H9 (cell line): ENCODE measurements around the gene SWSAP1. TPM values are rescaled to one million over a fixed set of nuclear protein-coding genes. Genes with fewer than 3 reads are reported as not detected.

Experiments
- DNase-seq: peaks from one replicate; pipeline ENCODE4 v3.0.0-alpha.2; 2017
- H2AFZ ChIP-seq: one replicate; pipeline ENCODE4 v1.6.1; 2013; ENCODE audit warnings: mild to moderate bottlenecking, low read length, control low read depth, moderate library complexity
- H2AK5ac ChIP-seq: 2 replicates; pipeline ENCODE4 v1.6.1; 2013; ENCODE audit warnings: low read length, control low read depth, mixed read lengths; ENCODE audit not compliant: insufficient read length
- H2BK120ac ChIP-seq: one replicate; pipeline ENCODE4 v1.6.1; 2013; ENCODE audit warnings: low read depth, mild to moderate bottlenecking, low read length, control low read depth, inconsistent platforms; ENCODE audit not compliant: poor library complexity, severe bottlenecking
- H2BK12ac ChIP-seq: 2 replicates; pipeline ENCODE4 v1.6.1; 2013; ENCODE audit warnings: low read length, control low read depth, mixed read lengths, low read depth; ENCODE audit not compliant: insufficient read length
- H2BK15ac ChIP-seq: 2 replicates; pipeline ENCODE4 v1.6.1; 2013; ENCODE audit warnings: low read depth, low read length, control low read depth
- H2BK20ac ChIP-seq: one replicate; pipeline ENCODE4 v1.6.1; 2013; ENCODE audit warnings: low read depth, mild to moderate bottlenecking, low read length, control low read depth, inconsistent platforms; ENCODE audit not compliant: poor library complexity, severe bottlenecking
- H2BK5ac ChIP-seq: 2 replicates; pipeline ENCODE4 v1.6.1; 2013; ENCODE audit warnings: low read length, control low read depth, mixed read lengths; ENCODE audit not compliant: insufficient read length
- H3K14ac ChIP-seq: 2 replicates; pipeline ENCODE4 v1.6.1; 2013; ENCODE audit warnings: low read length, control low read depth; ENCODE audit not compliant: insufficient read depth
- H3K18ac ChIP-seq: 2 replicates; pipeline ENCODE4 v1.6.1; 2013; ENCODE audit warnings: low read depth, mild to moderate bottlenecking, mixed read lengths, low read length, control low read depth; ENCODE audit not compliant: insufficient read length
- H3K23ac ChIP-seq: 2 replicates; pipeline ENCODE4 v1.6.1; 2013; ENCODE audit warnings: low read length, control low read depth, mixed read lengths, low read depth; ENCODE audit not compliant: insufficient read length
- H3K23me2 ChIP-seq: 2 replicates; pipeline ENCODE4 v1.6.1; 2013; ENCODE audit warnings: low read depth, mild to moderate bottlenecking, mixed read lengths, low read length, control low read depth; ENCODE audit not compliant: insufficient read length, poor library complexity, severe bottlenecking
- H3K27ac ChIP-seq: 2 replicates; pipeline ENCODE4 v1.5.1; 2013; ENCODE audit warnings: low read length, control low read depth, mixed read lengths, low read depth; ENCODE audit not compliant: insufficient read length
- H3K27me3 ChIP-seq: 2 replicates; pipeline ENCODE4 v1.6.1; 2013; ENCODE audit warnings: low read length, control low read depth, inconsistent platforms; ENCODE audit not compliant: insufficient read depth
- H3K4ac ChIP-seq: 2 replicates; pipeline ENCODE4 v1.6.1; 2013; ENCODE audit warnings: low read depth, mild to moderate bottlenecking, control low read depth, inconsistent platforms, low read length, moderate library complexity
- H3K4me1 ChIP-seq: 2 replicates; pipeline ENCODE4 v1.6.1; 2013; ENCODE audit warnings: low read length, control low read depth, inconsistent platforms; ENCODE audit not compliant: insufficient read depth
- H3K4me2 ChIP-seq: 2 replicates; pipeline ENCODE4 v1.6.1; 2013; ENCODE audit warnings: low read length, control low read depth, mixed read lengths; ENCODE audit not compliant: insufficient read length, insufficient read depth
- H3K56ac ChIP-seq: 2 replicates; pipeline ENCODE4 v1.6.1; 2013; ENCODE audit warnings: low read depth, mild to moderate bottlenecking, mixed read lengths, low read length, control low read depth; ENCODE audit not compliant: insufficient read length
- H3K79me1 ChIP-seq: 2 replicates; pipeline ENCODE4 v1.6.1; 2013; ENCODE audit warnings: low read depth, mild to moderate bottlenecking, moderate library complexity, low read length, control low read depth, inconsistent platforms; ENCODE audit not compliant: insufficient read depth, poor library complexity, severe bottlenecking
- H3K79me2 ChIP-seq: 2 replicates; pipeline ENCODE4 v1.6.1; 2013; ENCODE audit warnings: low read length, control low read depth, inconsistent platforms; ENCODE audit not compliant: insufficient read depth
- H3K9ac ChIP-seq: 2 replicates; pipeline ENCODE4 v1.6.1; 2013; ENCODE audit warnings: low read length, control low read depth, mixed read lengths; ENCODE audit not compliant: insufficient read length; ENCODE audit errors: extremely low read depth
- H3K9me3 ChIP-seq: one replicate; pipeline ENCODE4 v1.6.1; 2013; ENCODE audit warnings: low read depth, low read length, inconsistent platforms; ENCODE audit not compliant: control insufficient read depth
- H3T11ph ChIP-seq: one replicate; pipeline ENCODE4 v1.6.1; 2013; ENCODE audit warnings: mild to moderate bottlenecking, low read length, control low read depth, inconsistent platforms
- H4K20me1 ChIP-seq: one replicate; pipeline ENCODE4 v1.6.1; 2013; ENCODE audit not compliant: control insufficient read depth, insufficient read length, insufficient read depth
- H4K5ac ChIP-seq: 2 replicates; pipeline ENCODE4 v1.6.1; 2013; ENCODE audit warnings: low read depth, mild to moderate bottlenecking, mixed read lengths, low read length, control low read depth; ENCODE audit not compliant: insufficient read length
- H4K8ac ChIP-seq: replicated peaks from 2 replicates; pipeline ENCODE4 v1.6.1; 2013; ENCODE audit warnings: low read length, control low read depth, mixed read lengths, low read depth; ENCODE audit not compliant: insufficient read length
- H4K91ac ChIP-seq: 2 replicates; pipeline ENCODE4 v1.6.1; 2013; ENCODE audit warnings: low read depth, mild to moderate bottlenecking, moderate library complexity, mixed read lengths, low read length, control low read depth; ENCODE audit not compliant: insufficient read length
- H3K27ac Mint-ChIP-seq, 3 experiments: 2 replicates in 2 of 3; 3 replicates in 1 of 3; pipeline ENCODE4 v1.8.0; 2020 to 2021; ENCODE audit warnings: mixed read lengths in 3 of 3, mild to moderate bottlenecking in 1 of 3, moderate library complexity in 1 of 3
- H3K27me3 Mint-ChIP-seq: 2 replicates; pipeline ENCODE4 v1.8.0; 2021; ENCODE audit warnings: low read depth, mild to moderate bottlenecking, moderate library complexity, mixed read lengths
- H3K36me3 Mint-ChIP-seq, 3 experiments: 2 replicates in 2 of 3; 3 replicates in 1 of 3; pipeline ENCODE4 v1.8.0; 2020 to 2021; ENCODE audit warnings: low read depth in 3 of 3, mixed read lengths in 3 of 3; ENCODE audit not compliant: insufficient read depth in 1 of 3
- H3K4me1 Mint-ChIP-seq, 2 experiments: 2 replicates each; pipeline ENCODE4 v1.8.0; 2020; ENCODE audit warnings: mixed read lengths in 2 of 2
- H3K4me3 Mint-ChIP-seq, 2 experiments: 2 replicates in 1 of 2; 3 replicates in 1 of 2; pipeline ENCODE4 v1.8.0; 2020 to 2021; ENCODE audit warnings: mild to moderate bottlenecking in 2 of 2, mixed read lengths in 2 of 2, moderate library complexity in 1 of 2
- H3K9me3 Mint-ChIP-seq, 2 experiments: 2 replicates in 1 of 2; 3 replicates in 1 of 2; pipeline ENCODE4 v1.8.0; 2020; ENCODE audit warnings: mild to moderate bottlenecking in 2 of 2, mixed read lengths in 2 of 2, moderate library complexity in 1 of 2
- CTCF ChIP-seq: fragments of 200-600 bp; sonication (generic); conservative IDR thresholded peaks from 3 replicates; pipeline ENCODE4 v1.8.0; 2021; ENCODE audit warnings: antibody characterized with exemption, mild to moderate bottlenecking
- WGBS: extraction: QIAGEN DNeasy Blood & Tissue Kit; methylation state at CpG from one replicate; pipeline ENCODE4 v1.1.7; 2013; ENCODE audit warnings: missing lambda C conversion rate, low lambda C conversion rate, mixed read lengths; ENCODE audit not compliant: insufficient read length; ENCODE audit errors: extremely low coverage; 5-methylcytosine and 5-hydroxymethylcytosine counted together
- total RNA-seq: library from RNA; stranded (reverse); gene quantifications from 2 replicates; pipeline ENCODE4 v1.2.1, GENCODE V29; 2021

The SWSAP1 gene
- total RNA-seq, 1 experiment from 2014 or later = 3.8 TPM

GRCh38 chr19:11365557-11366117 is 8.8 kb upstream of the SWSAP1 start:
- TF ChIP-seq CTCF = no peak
- Histone ChIP-seq H3K79me2 (no peaks in the 10 kb centered on the region), H3K23me2 (peaks cover 12% of the 10 kb centered on the region), H2BK20ac (no peak overlapping the region), H4K91ac (no peak overlapping the region), H3K14ac (no peak overlapping the region), H3T11ph (no peak overlapping the region), H3K27me3 (no peaks in the 10 kb centered on the region; the same call in 1 of the 2 replicates), H3K27ac (no peak overlapping the region), H3K4me1 (no peaks in the 10 kb centered on the region; the same call in 1 of the 2 replicates), H3K18ac (no peak overlapping the region), H4K5ac (no peak overlapping the region), H3K4me2 (no peak overlapping the region), H3K4ac (no peak overlapping the region), H2AFZ (no peak overlapping the region), H3K9me3 (no peaks in the 10 kb centered on the region), H4K20me1 (no peaks in the 10 kb centered on the region), H3K79me1 (no peaks in the 10 kb centered on the region), H3K56ac (no peak overlapping the region), H4K8ac (no peak overlapping the region), H3K23ac (no peak overlapping the region), H3K9ac (no peak overlapping the region), H2BK12ac (no peak overlapping the region), H2BK120ac (no peak overlapping the region), H2BK15ac (no peak overlapping the region), H2AK5ac (no peak overlapping the region), H2BK5ac (no peak overlapping the region)
- DNase-seq = no peak
- H3K4me1 Mint-ChIP-seq = peaks cover 6 to 15% of the 10 kb centered on the region in 2 experiments
- H3K36me3 Mint-ChIP-seq = peaks cover 2 to 13% (median 5%) of the 10 kb centered on the region in 3 experiments; a peak in 6 of 7 replicates
- peaks cover 6% of the 10 kb centered on the region for H3K27me3 Mint-ChIP-seq
- WGBS = no CpG with 5 or more reads among the region's 7 CpGs
- no peak overlapping the region for H3K4me3 Mint-ChIP-seq
- no peaks in the 10 kb centered on the region; a peak in 1 of 5 replicates for H3K9me3 Mint-ChIP-seq
- H3K27ac Mint-ChIP-seq = peak overlapping the region in 1 of 3 experiments; percentile 54; a peak in 1 of 7 replicates
